Stimulated activated CD4-positive, alpha-beta T cell treated with anti-CD3 and anti-CD28 coated beads, Interleukin-4, amount 100 ng/mL, for 4 hours (primary cell): Measurements from ENCODE around the gene TTC4.
"Not testable (repeated sequence)": the region's sequence is repeated elsewhere in the genome, so short reads cannot be mapped to it uniquely, and the experiment has no call there.

ENCODE experiments used
- DNase-seq, 2 experiments: peaks; one replicate each; pipeline ENCODE4 v3.0.0-alpha.2; 2020

The TTC4 gene

GRCh38 chr1:54751426-54751825 is 35.8 kb downstream of the TTC4 start:
- no peak for DNase-seq

- no peak for DNase-seq
Observed at GRCh38 chr1:54754045-54754444, 38.4 kb downstream of the TTC4 start.

GRCh38 chr1:54754486-54755285 is 39.0 kb downstream of the TTC4 start:
- no peak for DNase-seq

- DNase-seq: no peak
Observed at GRCh38 chr1:54757833-54758232, 42.2 kb downstream of the TTC4 start.

- DNase-seq: no peak
Observed at GRCh38 chr1:54758678-54759348, 43.2 kb downstream of the TTC4 start.

- peak in 1 of 2 experiments; percentile 9 for DNase-seq
Observed at GRCh38 chr1:54763816-54764132, 48.1 kb downstream of the TTC4 start.

- peak; percentile 95 to 96 for DNase-seq
Observed at GRCh38 chr1:54764133-54764921, 48.7 kb downstream of the TTC4 start, which contains the start of gene PARS2. Gene PARS2 (minus strand): TSS chr1:54764523. CDS start chr1:54759161, 5,362 bp downstream.

GRCh38 chr1:54764922-54765561 is 49.4 kb downstream of the TTC4 start:
- DNase-seq: no peak

- no peak for DNase-seq
Observed at GRCh38 chr1:54766726-54767125, 51.1 kb downstream of the TTC4 start.

GRCh38 chr1:54767526-54767925 is 51.9 kb downstream of the TTC4 start:
- no peak for DNase-seq

- no peak for DNase-seq
Observed at GRCh38 chr1:54768093-54768492, 52.4 kb downstream of the TTC4 start.

- DNase-seq: no peak
Observed at GRCh38 chr1:54772951-54773350, 57.3 kb downstream of the TTC4 start.

GRCh38 chr1:54774820-54775498 is 59.3 kb downstream of the TTC4 start:
- DNase-seq: no peak

GRCh38 chr1:54775828-54776721 is 60.4 kb downstream of the TTC4 start:
- DNase-seq: not testable (repeated sequence)

GRCh38 chr1:54777011-54777410 is 61.4 kb downstream of the TTC4 start:
- no peak for DNase-seq

GRCh38 chr1:54777431-54777830 is 61.8 kb downstream of the TTC4 start:
- DNase-seq: no peak

GRCh38 chr1:54781023-54781723 is 65.5 kb downstream of the TTC4 start:
- no peak for DNase-seq

GRCh38 chr1:54782156-54782555 is 66.5 kb downstream of the TTC4 start:
- no peak for DNase-seq

GRCh38 chr1:54782588-54782987 is 66.9 kb downstream of the TTC4 start:
- DNase-seq: no peak

GRCh38 chr1:54784066-54784465 is 68.4 kb downstream of the TTC4 start:
- no peak for DNase-seq

GRCh38 chr1:54786778-54787177 is 71.1 kb downstream of the TTC4 start:
- no peak for DNase-seq
